T-helper 17 cell (primary cell): ENCODE measurements around the gene RRP8. TPM values are rescaled to one million over a fixed set of nuclear protein-coding genes. Genes with fewer than 3 reads are reported as not detected.

Experiments
- ATAC-seq: fragments of 150-1000 bp; cut with Tn5 transposase; 2 replicates; pipeline ENCODE4 v1.10.0; 2021; ENCODE audit warnings: mild to moderate bottlenecking, moderate library complexity
- DNase-seq, 3 donors: peaks; one replicate each; pipeline versions ENCODE4 v3.0.0 to v3.0.0-alpha.2; 2020 to 2021
- H3K9me3 ChIP-seq: one replicate; pipeline ENCODE4 v1.7.0; 2013; ENCODE audit warnings: low read length, mild to moderate bottlenecking; ENCODE audit not compliant: control insufficient read depth, poor library complexity, severe bottlenecking
- H3K27ac Mint-ChIP-seq: one replicate; pipeline ENCODE4 v1.8.0; 2022; ENCODE audit warnings: mild to moderate bottlenecking, moderate library complexity, mixed read lengths
- H3K27me3 Mint-ChIP-seq: one replicate; pipeline ENCODE4 v1.8.0; 2022; ENCODE audit warnings: mixed read lengths
- H3K36me3 Mint-ChIP-seq: one replicate; pipeline ENCODE4 v1.8.0; 2022; ENCODE audit warnings: low read depth, mixed read lengths
- H3K4me1 Mint-ChIP-seq: one replicate; pipeline ENCODE4 v1.8.0; 2022; ENCODE audit warnings: mild to moderate bottlenecking, mixed read lengths
- H3K4me3 Mint-ChIP-seq: one replicate; pipeline ENCODE4 v1.8.0; 2022; ENCODE audit warnings: mild to moderate bottlenecking, moderate library complexity, mixed read lengths
- total RNA-seq, 4 donors: library from RNA in 2 of 4; stranded (reverse) in 2 of 4; gene quantifications; one replicate each; pipeline ENCODE4 v1.2.3 and lab custom pipeline; 2022 to 2026

The RRP8 gene
- total RNA-seq, 2 donors from 2014 or later: 18.5 to 26.7 TPM

DNA sequence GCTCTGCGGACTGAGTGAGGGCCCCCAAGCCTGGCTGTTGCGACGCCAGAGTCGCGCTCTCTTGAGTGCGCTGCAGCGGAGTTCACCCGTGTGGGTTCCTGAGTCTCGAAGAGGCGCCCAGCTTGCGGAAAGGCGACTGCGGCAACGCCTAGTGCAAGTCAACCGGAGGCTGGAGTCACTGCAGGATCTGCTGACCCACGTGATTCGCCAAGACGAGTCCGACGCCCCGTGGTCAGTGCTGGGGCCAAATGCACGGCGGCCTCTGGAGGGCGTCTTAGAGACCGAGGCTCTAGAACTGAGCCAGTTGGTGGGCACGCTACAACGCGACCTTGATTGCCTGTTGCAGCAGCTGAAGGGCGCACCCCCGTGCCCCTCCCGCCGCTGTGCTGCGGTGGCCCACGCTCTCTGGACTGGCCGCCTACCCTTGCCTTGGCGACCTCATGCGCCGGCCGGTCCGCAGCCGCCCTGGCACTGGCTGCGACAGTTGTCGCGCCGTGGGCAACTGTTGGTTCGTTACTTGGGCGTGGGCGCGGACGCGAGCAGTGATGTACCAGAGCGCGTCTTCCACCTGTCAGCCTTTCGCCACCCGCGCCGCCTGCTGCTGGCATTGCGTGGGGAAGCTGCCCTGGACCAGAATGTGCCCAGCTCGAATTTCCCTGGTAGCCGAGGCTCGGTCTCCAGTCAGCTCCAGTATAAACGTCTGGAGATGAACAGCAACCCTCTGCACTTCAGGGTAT is 32.6 kb downstream of the RRP8 start:
- H3K36me3 Mint-ChIP-seq: peaks cover 8% of the 10 kb centered on the region
- H3K9me3 ChIP-seq: no peaks in the 10 kb centered on the region
- no peak for ATAC-seq
- DNase-seq: no peak
- H3K27me3 Mint-ChIP-seq: no peaks in the 10 kb centered on the region
- H3K27ac Mint-ChIP-seq: no peak overlapping the region
- H3K4me3 Mint-ChIP-seq: no peak overlapping the region
- peaks cover 12% of the 10 kb centered on the region for H3K4me1 Mint-ChIP-seq

DNA sequence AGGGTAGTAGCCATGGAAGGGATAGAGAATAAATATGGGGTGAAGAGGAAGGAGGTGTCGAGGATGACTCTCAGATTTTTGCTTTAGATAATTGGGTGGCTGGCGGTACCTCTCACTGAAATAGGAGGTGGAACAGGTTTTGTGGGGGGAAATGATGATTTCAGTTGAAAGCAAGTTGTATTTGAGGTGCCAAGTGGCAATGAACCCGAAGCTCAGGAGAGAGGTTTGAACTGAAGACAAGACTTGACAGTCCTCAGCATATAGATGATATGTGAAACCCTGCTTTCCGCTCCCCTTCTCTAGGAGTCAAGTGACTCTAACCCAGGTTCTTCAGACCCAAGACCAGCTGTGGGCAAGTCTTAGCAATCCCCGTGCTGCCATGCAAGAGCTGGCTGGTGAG is 33.7 kb downstream of the RRP8 start:
- no peaks in the 10 kb centered on the region for H3K9me3 ChIP-seq
- Mint-ChIP-seq H3K27ac (peak overlapping the region; percentile 30), H3K27me3 (no peaks in the 10 kb centered on the region), H3K4me3 (no peak overlapping the region), H3K4me1 (peaks cover 13% of the 10 kb centered on the region), H3K36me3 (peaks cover 10% of the 10 kb centered on the region)
- ATAC-seq (no peak), DNase-seq (no peak)

DNA sequence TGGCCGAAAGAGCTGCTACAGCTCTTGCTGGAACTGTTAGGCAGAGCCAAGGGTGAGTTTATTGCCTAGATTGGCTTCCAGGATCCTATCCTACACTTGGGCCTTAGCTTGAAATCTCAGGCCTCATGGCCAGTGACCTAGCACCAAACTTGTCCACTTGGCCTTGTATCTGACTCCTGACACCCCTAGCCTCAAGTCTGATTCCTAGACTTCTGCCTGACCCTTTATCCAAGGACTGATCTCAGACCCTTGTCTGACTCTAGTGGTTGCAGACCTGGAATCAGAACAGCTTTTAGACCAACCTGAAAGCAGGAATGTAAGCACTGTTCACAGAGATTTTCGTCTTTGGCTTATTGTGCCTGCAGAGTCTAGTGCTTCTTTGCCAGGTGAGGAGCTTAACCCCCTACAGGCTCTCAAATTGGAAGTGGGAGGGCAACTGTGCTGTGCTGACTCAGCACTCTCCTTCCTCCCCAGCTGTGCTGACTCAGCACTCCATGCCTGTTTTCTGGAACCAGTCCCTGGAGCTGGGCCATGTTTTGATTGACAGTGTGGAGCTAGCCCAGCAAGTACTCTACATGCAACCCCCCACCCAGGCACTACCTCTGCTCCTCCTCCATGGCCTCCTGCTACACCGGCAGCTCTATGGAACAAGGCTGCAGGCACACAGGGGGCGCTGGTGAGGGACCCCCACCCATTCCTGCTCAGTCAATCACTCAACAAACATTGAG is 35.1 kb downstream of the RRP8 start:
- no peaks in the 10 kb centered on the region for H3K9me3 ChIP-seq
- H3K36me3 Mint-ChIP-seq: peaks cover 9% of the 10 kb centered on the region
- no peak overlapping the region for H3K27ac Mint-ChIP-seq
- DNase-seq: no peak
- H3K27me3 Mint-ChIP-seq: no peaks in the 10 kb centered on the region
- no peak overlapping the region for H3K4me3 Mint-ChIP-seq
- peaks cover 15% of the 10 kb centered on the region for H3K4me1 Mint-ChIP-seq
- no peak for ATAC-seq

DNA sequence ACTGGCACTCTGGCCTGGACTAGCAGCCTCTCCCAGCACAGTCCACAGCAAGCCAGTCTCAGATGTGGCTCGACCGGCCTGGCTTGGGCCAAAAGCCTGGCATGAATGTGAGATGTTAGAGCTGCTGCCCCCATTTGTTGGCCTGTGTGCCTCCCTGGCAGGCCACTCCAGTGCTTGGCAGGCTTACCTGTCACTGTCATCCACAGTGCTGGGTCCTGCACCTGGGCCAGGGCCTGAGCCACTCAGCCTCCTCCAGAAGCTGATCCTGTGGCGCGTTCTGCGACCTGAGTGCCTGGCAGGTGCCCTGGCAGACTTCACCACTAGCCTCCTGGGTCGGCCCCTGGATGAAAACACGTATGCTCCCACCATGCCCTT is 36.1 kb downstream of the RRP8 start:
- no peak for ATAC-seq
- DNase-seq: no peak
- Mint-ChIP-seq H3K27me3 (no peaks in the 10 kb centered on the region), H3K4me1 (peaks cover 14% of the 10 kb centered on the region), H3K4me3 (no peak overlapping the region), H3K36me3 (peaks cover 5% of the 10 kb centered on the region), H3K27ac (no peak overlapping the region)
- no peaks in the 10 kb centered on the region for H3K9me3 ChIP-seq

DNA sequence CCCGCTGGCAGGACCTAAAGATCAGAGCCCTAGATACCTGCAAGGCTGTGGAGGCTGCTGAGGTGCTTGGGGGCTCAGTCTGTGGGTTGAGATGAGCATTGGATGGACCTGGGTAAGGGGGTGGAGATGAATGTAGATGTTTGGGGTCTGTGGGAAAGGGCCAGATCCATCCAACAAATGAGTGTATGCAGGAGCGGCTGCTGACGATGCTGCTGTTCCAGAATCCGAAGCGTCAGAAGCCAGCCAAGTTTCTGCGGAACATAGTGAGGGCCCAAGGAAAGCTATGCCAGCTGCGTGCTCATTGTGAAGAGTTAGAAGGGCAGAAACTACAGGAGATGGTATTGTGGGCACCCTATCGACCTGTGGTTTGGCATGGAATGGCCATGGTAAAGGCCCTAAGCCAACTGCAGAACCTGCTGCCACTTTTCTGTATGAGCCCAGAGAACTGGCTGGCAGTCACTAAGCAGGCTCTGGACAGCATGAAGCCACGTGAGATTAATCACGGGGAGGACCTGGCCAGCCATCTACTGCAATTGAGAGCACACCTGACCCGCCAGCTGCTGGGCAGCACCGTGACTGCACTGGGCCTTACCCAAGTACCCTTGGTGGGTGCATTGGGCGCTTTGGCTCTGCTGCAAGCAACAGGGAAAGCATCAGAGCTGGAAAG is 36.6 kb downstream of the RRP8 start:
- no peak overlapping the region for H3K27ac Mint-ChIP-seq
- DNase-seq (no peak), ATAC-seq (no peak)
- no peaks in the 10 kb centered on the region for H3K9me3 ChIP-seq
- peaks cover 17% of the 10 kb centered on the region for H3K4me1 Mint-ChIP-seq
- H3K27me3 Mint-ChIP-seq: no peaks in the 10 kb centered on the region
- peaks cover 7% of the 10 kb centered on the region for H3K36me3 Mint-ChIP-seq
- no peak overlapping the region for H3K4me3 Mint-ChIP-seq

DNA sequence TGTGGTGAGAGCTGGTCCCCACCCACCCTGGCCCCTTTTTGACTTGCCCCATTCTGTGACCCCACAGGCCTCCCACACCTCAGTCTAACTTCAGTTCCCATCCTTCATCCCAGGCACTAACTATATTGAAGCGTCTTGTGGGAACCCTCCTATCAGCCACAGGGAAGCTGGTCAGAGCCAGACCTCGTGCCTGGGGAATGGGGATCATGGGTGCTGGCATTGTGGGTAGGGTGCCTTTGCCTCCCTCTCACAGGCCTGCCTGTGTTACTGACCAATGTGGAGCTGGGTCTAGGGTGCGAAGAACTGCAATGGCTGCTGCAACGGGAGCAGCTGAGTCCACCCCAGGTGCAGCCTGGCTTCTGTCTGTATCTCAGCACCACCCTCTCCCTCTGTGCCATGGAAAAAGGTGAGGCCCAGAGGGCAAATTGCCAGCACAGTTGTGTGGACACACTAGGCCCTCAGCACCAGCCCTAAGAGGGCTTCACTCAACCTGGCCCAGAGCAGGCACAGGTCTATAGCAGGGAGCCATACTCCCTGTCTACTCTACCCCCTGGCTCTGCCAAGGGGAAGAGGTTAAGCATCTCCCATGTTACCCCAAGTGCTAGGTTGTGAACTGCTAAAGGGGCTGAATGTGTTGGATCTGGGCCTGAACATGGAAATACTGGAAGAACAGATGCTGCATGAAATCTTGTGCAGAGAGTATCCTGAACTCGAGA is 37.3 kb downstream of the RRP8 start:
- DNase-seq: no peak
- Mint-ChIP-seq H3K27ac (no peak overlapping the region), H3K4me3 (no peak overlapping the region), H3K4me1 (peaks cover 17% of the 10 kb centered on the region), H3K36me3 (peaks cover 7% of the 10 kb centered on the region), H3K27me3 (no peaks in the 10 kb centered on the region)
- no peak for ATAC-seq
- H3K9me3 ChIP-seq: no peaks in the 10 kb centered on the region

DNA sequence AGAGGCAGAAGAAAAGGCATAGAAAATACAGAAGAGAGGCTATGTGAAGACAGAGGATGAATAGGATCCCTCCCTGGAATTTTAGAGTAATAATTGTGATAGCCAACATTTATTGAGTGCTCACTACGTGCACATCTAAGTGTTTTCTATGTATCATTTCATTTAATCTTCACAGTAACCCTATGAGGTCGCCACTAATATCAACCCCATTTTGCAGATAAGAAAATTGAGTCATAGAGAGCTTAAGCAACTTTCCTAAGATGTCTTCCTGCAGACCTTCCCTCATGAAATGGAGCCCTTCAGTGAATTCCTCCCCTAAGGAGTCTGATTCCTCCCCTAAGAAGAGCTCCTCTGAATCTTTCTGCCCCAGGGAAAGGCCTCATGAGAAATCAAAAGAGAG is 38.1 kb downstream of the RRP8 start:
- H3K4me3 Mint-ChIP-seq: no peak overlapping the region
- peaks cover 17% of the 10 kb centered on the region for H3K4me1 Mint-ChIP-seq
- peaks cover 7% of the 10 kb centered on the region for H3K36me3 Mint-ChIP-seq
- DNase-seq: no peak
- ATAC-seq: no peak
- H3K27ac Mint-ChIP-seq: no peak overlapping the region
- H3K27me3 Mint-ChIP-seq: no peaks in the 10 kb centered on the region
- H3K9me3 ChIP-seq: no peaks in the 10 kb centered on the region

DNA sequence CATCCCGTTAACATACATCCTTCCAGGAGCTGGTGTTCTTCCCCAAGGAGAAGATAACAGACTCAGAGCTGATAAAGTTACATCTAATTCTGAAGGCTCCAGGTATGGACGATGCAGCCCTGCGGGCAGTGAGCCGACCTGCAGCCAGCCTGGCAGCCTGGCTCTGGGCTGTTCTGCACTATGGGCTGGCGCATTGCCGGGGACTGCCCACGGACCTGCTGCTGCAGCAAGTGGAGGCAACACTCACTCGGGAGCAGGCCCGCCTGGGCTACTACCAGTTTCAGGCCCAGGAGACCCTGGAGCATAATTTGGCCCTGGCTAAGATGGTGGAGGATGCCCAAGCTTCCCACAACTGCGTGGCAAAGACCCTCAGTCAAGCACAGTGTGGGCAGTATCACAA is 39.7 kb downstream of the RRP8 start:
- H3K27me3 Mint-ChIP-seq: no peaks in the 10 kb centered on the region
- no peak overlapping the region for H3K4me3 Mint-ChIP-seq
- no peaks in the 10 kb centered on the region for H3K9me3 ChIP-seq
- peaks cover 18% of the 10 kb centered on the region for H3K4me1 Mint-ChIP-seq
- ATAC-seq (no peak), DNase-seq (no peak)
- peaks cover 7% of the 10 kb centered on the region for H3K36me3 Mint-ChIP-seq
- no peak overlapping the region for H3K27ac Mint-ChIP-seq

DNA sequence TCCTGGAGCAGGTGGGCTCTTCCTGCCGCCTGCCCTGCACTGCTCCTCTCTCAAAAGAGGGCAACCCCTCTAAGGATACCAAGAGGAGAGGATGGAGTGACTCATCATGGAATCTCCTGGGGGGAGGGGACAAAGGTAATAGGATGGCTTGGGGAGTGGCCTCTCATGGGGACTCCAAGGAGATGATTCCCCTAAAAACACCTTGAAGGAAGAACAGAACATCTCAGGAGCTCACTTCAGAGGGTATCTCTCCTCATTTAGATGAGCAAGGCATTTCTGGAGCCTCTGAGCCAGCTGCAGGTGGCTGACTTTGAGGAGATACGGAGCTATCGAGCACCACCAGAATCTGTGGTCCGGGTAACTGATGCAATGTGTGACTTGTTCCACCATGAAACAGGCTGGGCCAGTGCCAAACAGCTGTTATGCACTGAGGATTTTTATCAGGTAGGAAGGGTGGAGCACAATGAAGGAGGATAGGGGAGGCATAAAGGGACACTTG is 40.2 kb downstream of the RRP8 start:
- DNase-seq (no peak), ATAC-seq (no peak)
- Mint-ChIP-seq H3K36me3 (peaks cover 7% of the 10 kb centered on the region), H3K4me1 (peaks cover 18% of the 10 kb centered on the region), H3K27ac (peak overlapping the region; percentile 3), H3K27me3 (no peaks in the 10 kb centered on the region), H3K4me3 (no peak overlapping the region)
- no peaks in the 10 kb centered on the region for H3K9me3 ChIP-seq

DNA sequence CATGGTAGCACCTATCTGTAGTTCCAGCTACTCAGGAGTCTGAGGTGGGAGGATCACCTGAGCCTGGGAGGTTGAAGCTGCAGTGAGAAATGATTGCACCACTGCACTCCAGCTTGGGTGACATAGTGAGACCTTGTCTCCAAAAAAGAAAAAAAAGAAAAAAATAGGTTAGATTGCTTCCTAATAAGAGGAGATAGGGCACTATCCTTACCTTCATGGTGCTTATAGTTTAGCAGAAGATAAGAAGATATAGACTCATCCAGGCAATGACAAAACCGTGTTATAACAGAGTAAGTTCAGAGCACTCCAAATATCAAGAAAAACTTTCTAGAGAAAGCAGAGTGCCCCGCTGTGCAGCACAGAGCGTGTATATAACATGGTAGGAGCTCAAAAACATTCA is 42.1 kb downstream of the RRP8 start:
- Mint-ChIP-seq H3K4me3 (no peak overlapping the region), H3K36me3 (peaks cover 5% of the 10 kb centered on the region), H3K27me3 (no peaks in the 10 kb centered on the region), H3K27ac (no peak overlapping the region), H3K4me1 (peaks cover 14% of the 10 kb centered on the region)
- DNase-seq: no peak
- no peak for ATAC-seq
- no peaks in the 10 kb centered on the region for H3K9me3 ChIP-seq

DNA sequence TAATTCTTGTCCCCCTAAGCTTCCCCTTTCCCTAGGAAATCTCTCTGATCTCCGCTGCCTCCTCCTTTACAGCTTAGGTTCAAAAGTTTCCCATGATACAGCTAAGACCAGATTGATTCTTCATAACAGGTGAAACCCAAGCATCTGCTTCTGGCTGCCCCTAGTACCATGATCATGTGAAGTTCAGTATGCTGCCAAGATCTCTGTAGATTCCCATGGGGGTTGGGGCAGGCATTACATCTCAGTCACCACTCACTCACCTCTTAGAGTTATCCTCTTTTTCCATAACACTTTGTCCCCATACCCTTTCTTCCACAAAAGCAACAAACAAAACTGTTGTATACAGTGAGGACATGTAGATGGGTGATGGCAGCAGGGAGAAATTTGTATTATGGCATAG is 44.0 kb downstream of the RRP8 start:
- peaks cover 3% of the 10 kb centered on the region for H3K36me3 Mint-ChIP-seq
- no peak for DNase-seq
- H3K9me3 ChIP-seq: no peaks in the 10 kb centered on the region
- H3K4me1 Mint-ChIP-seq: peaks cover 10% of the 10 kb centered on the region
- ATAC-seq: no peak
- H3K27me3 Mint-ChIP-seq: no peaks in the 10 kb centered on the region
- H3K4me3 Mint-ChIP-seq: no peak overlapping the region
- H3K27ac Mint-ChIP-seq: no peak overlapping the region

DNA sequence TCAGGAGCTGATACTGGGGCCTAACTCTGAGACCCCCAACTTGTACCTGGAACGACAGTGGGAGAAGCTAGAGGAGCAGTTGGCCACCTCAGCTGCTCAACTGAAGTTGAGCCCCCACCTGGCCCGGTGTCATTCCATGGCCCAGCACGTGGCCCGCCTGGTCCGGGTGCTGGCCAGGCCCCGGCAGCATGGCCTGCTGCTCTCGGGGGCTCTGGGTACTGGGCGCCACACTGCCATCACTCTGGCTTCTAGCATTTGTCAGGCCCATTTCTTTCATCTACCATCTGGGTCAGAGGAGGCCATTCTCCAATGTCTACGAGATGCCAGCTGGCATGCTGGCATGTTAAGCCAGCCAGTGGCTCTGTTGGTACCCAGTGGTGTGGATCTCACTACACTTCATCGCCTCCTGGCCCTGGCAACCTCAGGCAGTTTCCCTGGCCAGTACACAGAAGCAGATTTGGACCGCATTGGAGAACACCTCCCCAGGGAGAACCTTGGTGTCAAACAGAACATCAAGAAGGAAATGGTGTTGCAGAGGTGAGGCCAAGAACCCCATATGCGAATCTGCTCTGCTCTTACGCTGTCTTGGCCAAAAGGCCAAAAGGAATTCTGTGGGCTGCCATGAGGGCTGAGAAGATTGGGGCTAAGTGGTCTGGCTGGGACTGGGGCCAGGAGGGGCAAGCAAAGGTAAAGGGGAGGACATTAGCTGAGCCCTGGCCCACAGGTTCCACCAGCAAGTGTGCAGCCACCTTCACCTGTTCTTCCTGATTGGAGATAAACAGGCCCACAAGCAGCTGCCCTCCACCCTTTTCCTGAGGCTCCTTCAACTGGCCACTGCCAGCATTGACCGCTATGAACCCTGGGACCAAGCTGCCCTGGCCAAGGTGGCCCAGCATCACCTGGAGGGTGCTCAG is 45.4 kb downstream of the RRP8 start:
- Mint-ChIP-seq H3K27ac (no peak overlapping the region), H3K4me3 (no peak overlapping the region), H3K27me3 (no peaks in the 10 kb centered on the region), H3K4me1 (peaks cover 8% of the 10 kb centered on the region), H3K36me3 (peaks cover 3% of the 10 kb centered on the region)
- DNase-seq (no peak), ATAC-seq (no peak)
- H3K9me3 ChIP-seq: no peaks in the 10 kb centered on the region
